OCI-LY3 (cell line): ENCODE measurements around the gene PPIB.
A peak's percentile ranks its signal among the peaks of the same experiment; 100 is the strongest.

Source experiments
- CTCF ChIP-seq: fragments of 200-600, 300-600 bp; sonication (generic); IDR thresholded peaks from 2 replicates; pipeline ENCODE4 v1.5.1; 2014; ENCODE audit warnings: antibody characterized with exemption, low read length, low read depth
- EZH2phosphoT487 ChIP-seq: fragments of 200-600 bp; shearing (Covaris generic); IDR thresholded peaks from 2 replicates; pipeline ENCODE4 v1.6.1; 2018; ENCODE audit warnings: antibody characterized with exemption, mixed run types, low read depth

GRCh38 chr15:64149424-64149823, 13.4 kb downstream of the PPIB start:
- peak; percentile 33 for TF ChIP-seq CTCF
- TF ChIP-seq EZH2phosphoT487 = no peak
